Upper lobe of right lung (tissue), 1 donor: Measurements from ENCODE around the gene GATAD2B. TPM values are rescaled to one million over a fixed set of nuclear protein-coding genes. Genes with fewer than 3 reads are reported as not detected.

Source experiments
- ATAC-seq: fragments of 200-7000 bp; cut with Tn5 transposase; one replicate; pipeline ENCODE4 v1.9.1; 2020; ENCODE audit warnings: mild to moderate bottlenecking, moderate library complexity
- DNase-seq: peaks from one replicate; pipeline ENCODE4 v3.0.0-alpha.2; 2020
- H3K27ac ChIP-seq: fragments of 200-600 bp; one replicate; pipeline ENCODE4 v1.8.0; 2022
- H3K27me3 ChIP-seq: fragments of 200-600 bp; one replicate; pipeline ENCODE4 v1.8.0; 2022; ENCODE audit warnings: mild to moderate bottlenecking
- H3K36me3 ChIP-seq: fragments of 200-600 bp; one replicate; pipeline ENCODE4 v1.8.0; 2022
- H3K4me1 ChIP-seq: fragments of 200-600 bp; one replicate; pipeline ENCODE4 v1.8.0; 2022
- H3K4me3 ChIP-seq: fragments of 200-600 bp; one replicate; pipeline ENCODE4 v1.8.0; 2022; ENCODE audit warnings: mild to moderate bottlenecking
- H3K9me3 ChIP-seq: fragments of 200-600 bp; one replicate; pipeline ENCODE4 v1.8.0; 2022
- CTCF ChIP-seq: fragments of 200-600 bp; IDR thresholded peaks from one replicate; pipeline ENCODE4 v1.8.0; 2022; ENCODE audit warnings: antibody characterized with exemption
- intact Hi-C: fragments of 100-400 bp; cut with DNase I; formaldehyde crosslinking; loops from one replicate; pipeline ENCODE4 v1.11.0; 2022
- total RNA-seq: library from RNA; stranded (reverse); fragmentation: NEBNext Ultra II Directional; extraction: Animal tissue kit (Norgen Biotek cat#: 25700); gene quantifications from one replicate; pipeline ENCODE4 v1.2.1, GENCODE V29; 2021
- donor health status: DM: no; HTN: yes; CAD: no; lungs with severe emphysema.

The GATAD2B gene
- total RNA-seq, 1 donor from 2014 or later, result 55.1 TPM

- intact Hi-C loops, result no loop called here
- Histone ChIP-seq H3K36me3 (peaks cover 10% of the 10 kb centered on the region), H3K4me1 (peaks cover 20% of the 10 kb centered on the region), H3K27ac (no peak overlapping the region), H3K4me3 (no peak overlapping the region), H3K9me3 (no peaks in the 10 kb centered on the region), H3K27me3 (no peaks in the 10 kb centered on the region)
- TF ChIP-seq CTCF, result no peak
- no peak for DNase-seq
- no peak for ATAC-seq
Observed at GRCh38 chr1:153888533-153888932, 34.2 kb downstream of the GATAD2B start.

GRCh38 chr1:153886127-153886526, 36.6 kb downstream of the GATAD2B start:
- peaks cover 36% of the 10 kb centered on the region for H3K4me1 ChIP-seq
- H3K9me3 ChIP-seq, result no peaks in the 10 kb centered on the region
- TF ChIP-seq CTCF, result no peak
- H3K36me3 ChIP-seq, result no peaks in the 10 kb centered on the region
- no peak overlapping the region for H3K4me3 ChIP-seq
- H3K27me3 ChIP-seq, result no peaks in the 10 kb centered on the region
- ATAC-seq (no peak), DNase-seq (no peak)
- intact Hi-C loops, result no loop called here
- no peak overlapping the region for H3K27ac ChIP-seq

- H3K27me3 ChIP-seq, result no peaks in the 10 kb centered on the region
- TF ChIP-seq CTCF, result no peak
- peaks cover 40% of the 10 kb centered on the region for H3K4me1 ChIP-seq
- no peak for DNase-seq
- no peaks in the 10 kb centered on the region for H3K36me3 ChIP-seq
- no peak overlapping the region for H3K4me3 ChIP-seq
- intact Hi-C loops, result no loop called here
- H3K27ac ChIP-seq, result no peak overlapping the region
- no peaks in the 10 kb centered on the region for H3K9me3 ChIP-seq
- ATAC-seq, result no peak
Observed at GRCh38 chr1:153883223-153883622, 39.5 kb downstream of the GATAD2B start.

GRCh38 chr1:153882296-153882912, 40.4 kb downstream of the GATAD2B start:
- Histone ChIP-seq H3K27me3 (no peaks in the 10 kb centered on the region), H3K4me3 (no peak overlapping the region), H3K4me1 (peaks cover 32% of the 10 kb centered on the region), H3K9me3 (no peaks in the 10 kb centered on the region), H3K27ac (no peak overlapping the region), H3K36me3 (no peaks in the 10 kb centered on the region)
- DNase-seq, result no peak
- intact Hi-C loops, result no loop called here
- TF ChIP-seq CTCF, result no peak
- no peak for ATAC-seq

- no peak for TF ChIP-seq CTCF
- no peak overlapping the region for H3K4me3 ChIP-seq
- H3K27me3 ChIP-seq, result no peaks in the 10 kb centered on the region
- no peaks in the 10 kb centered on the region for H3K36me3 ChIP-seq
- intact Hi-C loops, result no loop called here
- no peak for DNase-seq
- no peak for ATAC-seq
- no peak overlapping the region for H3K27ac ChIP-seq
- peaks cover 28% of the 10 kb centered on the region for H3K4me1 ChIP-seq
- H3K9me3 ChIP-seq, result no peaks in the 10 kb centered on the region
Observed at GRCh38 chr1:153881751-153882150, 41.0 kb downstream of the GATAD2B start.

GRCh38 chr1:153880962-153881361, 41.8 kb downstream of the GATAD2B start:
- Histone ChIP-seq H3K27me3 (no peaks in the 10 kb centered on the region), H3K4me3 (peak overlapping the region; percentile 1), H3K27ac (no peak overlapping the region), H3K9me3 (no peaks in the 10 kb centered on the region), H3K36me3 (no peaks in the 10 kb centered on the region), H3K4me1 (peaks cover 28% of the 10 kb centered on the region)
- intact Hi-C loops, result no loop called here
- ATAC-seq (peak; percentile 93), DNase-seq (peak; percentile 86)
- no peak for TF ChIP-seq CTCF
